ENCODE data around the gene STK10.
"Not testable (repeated sequence)": the region's sequence is repeated elsewhere in the genome, so short reads cannot be mapped to it uniquely, and the experiment has no call there.

Gene STK10

GRCh38 chr5:172165465-172165864 lies 22.6 kb downstream of the STK10 start:
- DNase-seq (ENCODE audit: low read depth, low spot score) = no peak

DNA sequence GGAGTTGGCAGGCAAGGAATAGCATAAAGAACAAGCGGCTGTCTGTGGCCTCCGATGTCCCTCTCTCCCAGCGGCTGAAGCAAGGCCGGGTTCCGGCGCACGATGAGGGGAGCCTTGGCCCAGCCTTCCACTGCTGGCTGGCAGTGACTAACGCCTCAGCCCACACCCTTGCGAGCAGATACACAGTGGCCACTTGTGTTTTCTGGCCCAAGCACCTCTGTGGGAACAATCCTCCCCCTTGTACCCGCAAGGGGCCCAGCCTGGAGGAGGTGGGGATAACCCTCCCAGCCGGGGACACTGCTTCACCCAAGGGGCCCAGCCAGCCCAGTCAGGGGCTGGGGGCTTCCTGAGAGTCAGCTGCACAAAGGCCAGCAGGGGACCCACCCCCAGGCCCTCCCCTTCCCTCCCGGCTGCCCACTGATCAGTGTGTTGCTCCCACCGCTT lies 23.2 kb downstream of the STK10 start:
- DNase-seq (ENCODE audit: low read depth, low spot score) = no peak

DNA sequence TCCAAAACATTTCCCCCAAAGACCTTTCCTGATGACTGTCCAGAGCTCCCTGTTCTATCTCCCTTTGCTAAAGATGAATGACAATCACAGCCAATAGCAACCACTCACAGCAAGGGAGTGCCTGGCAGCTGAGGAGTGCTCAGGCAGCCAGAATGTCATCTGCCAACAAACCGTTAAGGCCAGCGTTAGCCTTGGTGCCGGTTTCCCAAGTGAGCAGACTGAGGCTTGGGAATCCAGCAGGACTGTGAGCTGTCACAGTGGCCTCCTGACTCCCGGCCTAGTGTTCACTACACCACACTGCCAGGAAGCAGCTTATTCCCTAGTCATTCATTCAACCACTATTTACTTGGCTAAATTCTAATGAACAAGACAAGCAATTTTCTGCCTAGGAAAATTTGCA lies 24.7 kb downstream of the STK10 start:
- no peak for DNase-seq (ENCODE audit: low read depth, low spot score)

DNA sequence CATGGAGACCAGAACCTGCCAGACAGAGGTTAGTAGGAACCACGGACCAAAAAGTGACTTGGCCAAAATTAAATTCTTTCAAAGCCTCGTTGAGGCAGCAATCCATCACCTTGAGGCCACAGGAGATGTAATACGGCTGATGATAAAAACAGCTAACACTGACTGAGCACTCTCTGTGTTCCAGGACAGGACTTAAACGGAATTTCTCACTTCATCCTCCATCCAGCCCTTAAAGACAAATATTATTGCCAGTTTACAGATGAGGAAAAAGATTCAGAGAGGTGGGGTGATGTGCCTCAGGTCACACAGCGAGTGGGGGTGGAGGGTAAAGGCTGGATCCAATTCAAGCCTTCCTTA lies 25.1 kb downstream of the STK10 start:
- no peak for DNase-seq (ENCODE audit: low read depth, low spot score)

- DNase-seq (ENCODE audit: low read depth, low spot score) = no peak
Measured at GRCh38 chr5:172162323-172162986, 25.6 kb downstream of the STK10 start.

- DNase-seq (ENCODE audit: low read depth, low spot score) = no peak
Measured at GRCh38 chr5:172160506-172160905, 27.5 kb downstream of the STK10 start.

DNA sequence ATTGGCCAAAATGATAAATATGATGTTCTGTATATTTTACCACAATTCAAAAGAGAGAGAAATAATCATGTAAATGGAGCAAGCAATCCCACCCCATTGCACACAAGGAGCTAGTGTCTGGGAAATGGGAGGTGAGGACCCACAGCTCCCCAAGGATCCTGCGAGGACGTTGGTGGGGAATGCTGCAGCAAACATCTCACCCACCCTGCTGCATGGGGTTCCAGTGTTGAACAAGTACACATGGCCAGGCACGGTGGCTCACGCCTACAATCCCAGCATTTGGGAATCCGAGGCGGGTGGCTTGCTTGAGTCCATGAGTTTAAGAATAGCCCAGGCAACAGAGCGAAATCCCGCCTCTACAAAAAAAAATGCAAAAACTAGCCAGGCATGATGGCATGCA lies 29.0 kb downstream of the STK10 start:
- no peak for DNase-seq (ENCODE audit: low read depth, low spot score)

DNA sequence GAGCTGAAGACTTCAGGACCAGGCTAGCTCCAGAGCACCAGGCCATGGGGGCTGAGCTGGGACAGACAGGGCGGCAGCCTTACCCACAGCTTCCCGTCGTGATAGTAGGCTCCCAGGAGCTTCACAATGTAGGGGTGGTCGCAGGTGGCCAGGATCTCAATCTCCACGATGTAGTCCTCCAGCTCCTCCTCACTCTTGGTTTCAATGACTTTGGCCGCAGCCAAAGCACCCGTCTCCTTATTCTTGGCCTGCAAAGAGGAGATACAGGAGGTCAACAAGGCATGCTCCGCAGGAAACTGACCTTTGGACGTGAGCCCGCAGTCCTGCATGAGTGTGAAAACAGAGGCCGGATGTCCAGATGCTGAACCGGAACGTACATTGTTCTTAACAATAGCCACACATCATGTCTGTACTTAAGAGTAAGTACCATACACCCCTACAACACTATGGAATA lies 31.5 kb downstream of the STK10 start:
- no peak for DNase-seq (ENCODE audit: low read depth, low spot score)

DNA sequence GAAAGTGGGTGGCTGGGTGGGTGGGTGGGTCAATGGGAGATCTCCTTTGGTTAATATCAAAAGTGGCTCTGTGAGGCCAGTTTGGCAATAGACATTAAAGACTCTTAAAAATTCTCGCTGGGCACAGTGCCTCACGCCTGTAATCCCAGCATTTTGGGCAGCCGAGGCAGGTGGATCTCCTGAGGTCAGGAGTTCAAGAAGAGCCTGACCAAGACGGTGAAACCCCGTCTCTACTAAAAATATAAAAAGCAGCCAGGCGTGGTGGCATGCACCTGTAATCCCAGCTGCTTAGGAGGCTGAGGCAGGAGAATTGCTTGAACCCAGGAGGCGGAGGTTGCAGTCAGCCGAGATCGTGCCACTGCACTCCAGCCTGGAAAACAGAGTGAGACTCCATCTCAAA lies 32.9 kb downstream of the STK10 start:
- DNase-seq (ENCODE audit: low read depth, low spot score) = not testable (repeated sequence)

DNA sequence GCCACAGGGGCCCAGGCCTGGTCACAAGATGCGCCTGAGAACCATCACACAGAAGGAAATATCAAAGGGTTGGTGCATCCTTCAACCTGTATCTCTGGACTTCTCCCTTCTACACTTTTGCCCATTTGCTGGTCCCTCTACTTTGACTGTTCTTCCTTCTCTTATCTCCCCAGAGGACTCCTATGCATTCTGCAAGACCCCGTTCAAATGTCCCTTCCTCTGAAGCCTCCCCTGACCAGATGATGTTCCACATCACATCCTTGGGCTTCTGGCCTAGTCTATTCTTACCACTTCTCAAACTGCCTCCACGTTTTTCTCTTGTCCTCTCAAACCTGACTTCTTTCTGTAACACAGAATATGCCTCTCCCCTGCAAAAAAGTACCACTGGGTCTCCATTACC lies 34.3 kb downstream of the STK10 start:
- no peak for DNase-seq (ENCODE audit: low read depth, low spot score)

DNA sequence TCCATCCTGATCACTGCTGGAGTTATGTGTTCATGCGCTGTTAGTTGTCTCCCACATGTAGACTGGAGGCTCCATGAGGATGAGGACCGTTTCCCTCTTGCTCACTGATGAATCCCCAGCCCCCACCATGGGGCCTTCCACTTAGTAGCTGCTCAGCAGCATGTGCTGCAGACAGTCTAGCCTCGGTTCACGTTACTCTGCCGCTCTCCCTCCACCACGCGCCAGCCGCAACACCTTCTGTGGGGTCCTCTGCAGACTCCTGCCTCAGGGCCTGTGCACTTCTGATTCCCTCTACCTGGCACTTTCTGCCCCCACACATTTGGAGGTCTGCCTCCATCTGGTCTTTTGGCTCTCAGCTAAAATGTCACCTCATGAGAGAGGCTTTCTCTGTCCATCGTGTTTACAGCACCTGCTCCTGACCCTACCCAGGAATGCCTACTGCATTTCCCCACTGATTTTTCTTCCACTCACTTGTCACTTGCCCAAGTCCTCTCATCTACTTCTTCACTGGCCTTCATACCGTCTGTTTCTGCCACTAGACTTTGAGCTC lies 36.3 kb downstream of the STK10 start:
- no peak for DNase-seq (ENCODE audit: low read depth, low spot score)

DNA sequence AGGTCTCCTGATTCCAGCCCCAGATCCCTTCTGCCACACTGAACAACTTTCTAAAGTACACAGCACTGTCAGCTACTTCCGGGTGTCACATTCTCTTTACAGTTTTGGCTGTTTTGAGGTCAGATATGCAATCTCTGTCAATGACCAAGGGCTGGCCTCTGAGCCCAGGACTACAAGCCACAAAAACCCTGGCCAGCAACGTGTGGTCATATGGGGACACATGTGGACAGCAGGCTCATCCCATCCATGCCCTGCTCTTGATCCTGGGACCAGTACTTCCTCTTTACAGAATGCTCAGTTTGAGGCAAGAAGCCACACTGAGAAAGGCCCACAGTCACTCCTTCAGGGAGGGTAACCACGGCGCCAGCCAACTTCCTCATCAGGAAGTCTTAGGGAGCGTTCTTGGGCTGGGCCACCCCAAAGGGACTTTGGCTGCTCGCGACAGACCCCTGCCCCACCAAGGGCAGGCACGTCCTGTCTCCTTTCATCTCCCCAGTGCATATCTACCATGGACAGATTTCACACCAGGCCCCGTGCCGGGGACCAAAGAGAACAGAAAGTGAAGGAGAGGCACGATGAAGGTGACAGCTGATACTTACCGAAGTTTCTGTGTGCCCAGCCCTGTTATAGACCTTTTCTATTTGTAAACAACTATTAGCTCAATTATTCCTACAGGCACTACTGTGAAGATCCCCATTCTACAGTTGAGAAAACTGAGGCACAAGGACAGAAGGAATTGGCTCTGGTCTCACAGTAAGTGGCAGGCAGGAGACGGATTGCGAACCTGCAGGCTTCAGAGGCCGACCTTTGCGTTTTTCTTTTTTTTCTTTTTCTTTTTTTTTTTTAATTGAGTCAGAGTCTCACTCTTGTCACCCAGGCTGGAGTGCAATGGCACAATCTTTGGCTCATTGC lies 37.3 kb downstream of the STK10 start:
- DNase-seq (ENCODE audit: low read depth, low spot score) = no peak

- not testable (repeated sequence) for DNase-seq (ENCODE audit: low read depth, low spot score)
Measured at GRCh38 chr5:172149481-172149880, 38.5 kb downstream of the STK10 start.

DNA sequence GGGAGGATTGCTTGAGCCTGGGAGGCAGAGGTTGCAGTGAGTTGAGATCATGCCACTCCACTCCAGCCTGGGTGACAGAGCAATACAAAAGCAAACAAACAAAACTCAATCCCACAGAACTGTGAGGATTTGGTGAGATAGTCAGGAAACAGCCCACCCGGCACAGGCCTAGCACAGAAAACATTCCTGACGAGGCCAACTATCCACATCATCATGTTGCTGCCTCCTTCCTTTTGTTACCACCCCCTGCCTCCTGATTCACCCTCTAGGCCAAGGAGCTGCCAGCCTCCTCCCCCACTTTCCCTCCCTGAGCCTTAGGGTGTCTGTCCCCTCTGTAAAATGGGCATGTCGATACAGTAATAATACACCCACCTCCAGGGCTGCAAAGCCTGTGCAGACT lies 39.0 kb downstream of the STK10 start:
- DNase-seq (ENCODE audit: low read depth, low spot score) = no peak

- no peak for DNase-seq (ENCODE audit: low read depth, low spot score)
Measured at GRCh38 chr5:172148381-172148780, 39.6 kb downstream of the STK10 start.

- no peak for DNase-seq (ENCODE audit: low read depth, low spot score)
Measured at GRCh38 chr5:172147857-172148256, 40.2 kb downstream of the STK10 start.

DNA sequence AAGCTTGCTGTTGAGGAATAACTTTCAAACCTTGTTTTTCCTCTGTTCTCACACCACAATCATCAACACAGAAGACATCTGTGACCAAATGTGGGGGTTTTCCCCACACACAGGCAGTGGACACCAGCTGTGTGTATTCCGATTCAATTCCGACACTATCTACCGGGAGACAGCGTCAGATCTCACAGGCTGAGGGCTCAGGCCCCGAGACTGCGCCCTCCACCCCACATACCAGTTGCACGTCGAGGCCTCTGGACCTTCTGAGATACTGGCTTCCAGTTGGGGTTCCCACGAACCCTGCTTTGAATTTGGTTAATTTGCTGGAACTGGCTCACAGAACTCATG lies 41.3 kb downstream of the STK10 start:
- DNase-seq (ENCODE audit: low read depth, low spot score) = no peak

GRCh38 chr5:172145870-172146747 lies 41.9 kb downstream of the STK10 start:
- DNase-seq (ENCODE audit: low read depth, low spot score) = no peak

- no peak for DNase-seq (ENCODE audit: low read depth, low spot score)
Measured at GRCh38 chr5:172144931-172145869, 42.8 kb downstream of the STK10 start.

- no peak for DNase-seq (ENCODE audit: low read depth, low spot score)
Measured at GRCh38 chr5:172144291-172144815, 43.7 kb downstream of the STK10 start.
